Activated CD4-positive, alpha-beta T cell treated with anti-CD3 and anti-CD28 coated beads, Interleukin-10, Interleukin-2, amounts not matched to agents 100 ng/mL and 50 ng/mL, durations not matched to agents 16 hours and 8 hours (primary cell): Measurements from ENCODE around the gene NUDT3.
"Not testable (repeated sequence)": the region's sequence is repeated elsewhere in the genome, so short reads cannot be mapped to it uniquely, and the experiment has no call there.

Source experiments
- DNase-seq: peaks from one replicate; pipeline ENCODE4 v3.0.0-alpha.2; 2020

Gene NUDT3

GRCh38 chr6:34284563-34285447, 107.7 kb downstream of the NUDT3 start:
- no peak for DNase-seq

DNA sequence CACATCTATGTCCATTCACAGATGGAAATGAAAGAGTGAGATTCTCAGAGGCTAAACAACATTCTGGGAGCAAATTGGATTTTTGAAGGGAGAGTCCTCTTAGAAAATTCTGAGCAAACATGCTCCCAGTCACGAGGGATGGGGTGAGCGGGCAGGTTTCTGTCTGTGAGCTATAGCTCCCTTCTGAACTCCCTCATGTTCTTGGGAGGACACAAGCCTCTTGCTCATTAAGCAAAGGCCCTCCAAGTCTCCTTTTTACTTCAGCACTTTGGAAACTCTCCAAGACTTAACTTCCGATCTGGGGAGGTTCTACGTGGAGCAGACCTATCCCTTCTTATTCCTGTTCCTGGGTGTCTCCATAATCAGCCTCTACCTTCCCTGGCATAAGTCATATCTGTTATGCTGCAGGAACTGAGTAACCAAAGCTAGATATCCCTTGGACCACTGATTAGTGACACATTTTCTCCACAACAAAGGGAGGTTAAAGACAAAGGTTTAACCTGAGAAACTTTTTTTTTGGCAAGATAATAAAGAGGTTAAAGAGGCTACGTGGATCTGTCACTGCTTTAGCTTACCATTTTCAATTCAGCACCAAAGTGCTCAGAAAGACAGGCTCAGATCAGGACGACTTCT, 110.7 kb downstream of the NUDT3 start:
- DNase-seq: no peak

GRCh38 chr6:34280216-34280615, 112.3 kb downstream of the NUDT3 start:
- no peak for DNase-seq

DNA sequence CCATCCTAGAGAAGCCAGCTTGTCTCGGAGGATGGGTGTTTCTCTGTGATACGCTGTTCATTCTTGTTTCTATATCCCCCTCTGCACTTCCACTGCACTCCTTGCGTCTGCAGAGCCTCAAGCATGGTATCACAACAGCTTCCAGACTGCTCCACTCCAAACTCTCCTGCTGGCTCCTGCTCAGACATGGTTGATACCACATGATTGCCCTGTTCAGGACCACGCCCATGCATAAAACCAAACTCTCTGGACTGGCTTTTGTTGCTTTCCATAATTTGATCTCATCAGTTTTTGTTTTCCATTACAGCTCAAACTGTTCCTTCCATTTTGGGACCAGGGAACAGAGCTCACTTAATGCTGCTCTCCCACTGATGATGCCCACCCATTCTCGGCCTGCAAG, 113.6 kb downstream of the NUDT3 start:
- DNase-seq: no peak

GRCh38 chr6:34277763-34278112, 114.7 kb downstream of the NUDT3 start:
- DNase-seq: no peak

GRCh38 chr6:34276881-34277762, 115.3 kb downstream of the NUDT3 start:
- no peak for DNase-seq

DNA sequence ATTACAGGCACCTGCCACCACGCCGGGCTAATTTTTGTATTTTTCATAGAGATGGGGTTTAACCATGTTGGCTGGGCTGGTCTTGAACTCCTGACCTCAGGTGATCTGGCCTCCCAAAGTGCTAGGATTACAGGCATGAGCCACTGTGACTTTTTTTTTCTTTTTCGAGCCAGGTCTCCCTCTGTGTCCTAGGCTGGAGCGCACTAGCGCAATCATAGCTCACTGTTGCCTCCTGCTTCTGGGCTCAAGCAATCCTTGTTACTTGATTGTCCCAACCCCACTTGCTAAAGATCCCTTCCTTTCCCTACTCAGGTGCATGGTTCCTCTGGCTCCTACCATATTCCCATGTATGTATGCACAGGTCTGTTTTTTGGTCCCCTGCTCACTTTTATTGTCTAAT, 116.3 kb downstream of the NUDT3 start:
- no peak for DNase-seq

- DNase-seq: no peak
Observed at GRCh38 chr6:34275128-34275804, 117.2 kb downstream of the NUDT3 start.

- no peak for DNase-seq
Observed at GRCh38 chr6:34274129-34274528, 118.3 kb downstream of the NUDT3 start.

DNA sequence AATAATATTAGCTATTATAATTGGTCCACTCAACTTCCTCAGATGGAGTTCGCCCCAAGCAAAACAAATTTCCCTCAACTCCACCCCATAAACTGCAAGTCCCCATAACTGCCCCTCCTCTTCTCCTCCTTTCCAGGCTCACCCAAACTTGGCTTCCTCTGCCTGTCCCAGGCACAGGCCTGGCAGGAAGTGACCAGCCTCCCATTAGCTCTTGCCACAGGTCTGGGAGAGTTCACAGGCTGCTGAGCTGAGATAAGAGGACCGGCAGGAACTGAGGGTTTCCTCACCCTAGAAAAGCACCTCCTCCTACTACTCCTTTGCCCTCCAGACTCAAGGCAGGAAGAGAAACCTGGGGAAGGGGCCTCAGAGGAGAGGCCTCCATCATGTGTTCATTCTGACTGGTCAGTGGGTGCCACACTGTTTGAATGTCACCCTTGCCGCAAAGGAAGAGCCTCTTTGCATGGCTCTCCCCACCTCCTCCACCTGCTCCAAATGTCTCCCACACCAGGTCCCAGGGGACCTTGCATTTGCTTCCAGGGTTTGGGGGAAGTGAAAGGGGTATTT, 119.1 kb downstream of the NUDT3 start:
- DNase-seq: no peak

- DNase-seq: no peak
Observed at GRCh38 chr6:34272013-34272926, 120.2 kb downstream of the NUDT3 start.

GRCh38 chr6:34269658-34270341, 122.7 kb downstream of the NUDT3 start:
- DNase-seq: not testable (repeated sequence)

GRCh38 chr6:34269132-34269531, 123.3 kb downstream of the NUDT3 start:
- DNase-seq: not testable (repeated sequence)

DNA sequence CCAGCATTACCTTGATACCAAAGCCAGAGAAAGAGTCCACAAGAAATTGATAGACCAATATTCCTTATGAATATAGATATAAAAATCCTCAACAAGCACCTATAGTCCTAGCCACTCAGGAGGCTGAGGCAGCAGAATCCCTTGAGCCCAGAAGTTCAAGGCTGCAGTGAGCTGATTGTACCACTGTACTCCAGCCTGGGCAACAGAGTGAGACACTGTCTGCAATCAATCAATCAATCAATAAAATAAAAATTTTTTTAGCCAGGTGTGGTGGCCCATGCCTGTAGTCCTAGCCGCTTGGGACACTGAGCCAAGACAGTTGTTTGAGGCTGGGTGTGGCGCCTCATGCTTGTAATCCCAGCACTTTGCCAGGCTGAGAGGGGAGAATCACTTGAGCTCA, 124.7 kb downstream of the NUDT3 start:
- no peak for DNase-seq

- DNase-seq: not testable (repeated sequence)
Observed at GRCh38 chr6:34263484-34263883, 129.0 kb downstream of the NUDT3 start.

DNA sequence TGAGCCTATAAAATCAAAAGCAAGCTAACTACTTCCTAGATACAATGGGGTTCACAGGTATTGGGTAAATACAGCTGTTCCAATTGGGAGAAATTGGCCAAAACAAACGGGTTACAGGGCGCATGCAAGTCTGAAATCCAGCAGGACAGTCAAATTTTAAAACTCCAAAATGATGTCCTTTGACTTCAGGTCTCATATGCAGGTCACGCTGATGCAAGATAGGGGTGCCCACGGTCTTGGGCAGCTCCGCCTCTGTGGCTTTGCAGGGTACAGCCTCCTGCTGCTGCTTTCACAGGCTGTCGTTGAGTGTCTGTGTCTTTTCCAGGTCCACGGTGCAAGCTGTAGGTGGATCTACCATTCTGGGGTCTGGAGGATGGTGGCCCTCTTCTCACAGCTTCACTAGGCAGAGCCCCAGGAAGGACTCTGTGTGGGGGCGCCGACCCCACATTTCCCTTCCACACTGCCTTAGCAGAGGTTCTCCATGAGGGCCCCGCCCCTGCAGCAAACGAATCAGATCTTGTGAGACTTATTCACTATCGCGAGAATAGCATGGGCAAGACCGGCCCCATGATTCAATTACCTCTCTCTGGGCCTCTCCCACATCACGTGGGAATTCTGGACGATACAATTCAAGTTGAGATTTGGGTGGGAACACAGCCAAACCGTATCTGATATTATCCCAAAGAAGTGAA, 131.7 kb downstream of the NUDT3 start:
- no peak for DNase-seq

DNA sequence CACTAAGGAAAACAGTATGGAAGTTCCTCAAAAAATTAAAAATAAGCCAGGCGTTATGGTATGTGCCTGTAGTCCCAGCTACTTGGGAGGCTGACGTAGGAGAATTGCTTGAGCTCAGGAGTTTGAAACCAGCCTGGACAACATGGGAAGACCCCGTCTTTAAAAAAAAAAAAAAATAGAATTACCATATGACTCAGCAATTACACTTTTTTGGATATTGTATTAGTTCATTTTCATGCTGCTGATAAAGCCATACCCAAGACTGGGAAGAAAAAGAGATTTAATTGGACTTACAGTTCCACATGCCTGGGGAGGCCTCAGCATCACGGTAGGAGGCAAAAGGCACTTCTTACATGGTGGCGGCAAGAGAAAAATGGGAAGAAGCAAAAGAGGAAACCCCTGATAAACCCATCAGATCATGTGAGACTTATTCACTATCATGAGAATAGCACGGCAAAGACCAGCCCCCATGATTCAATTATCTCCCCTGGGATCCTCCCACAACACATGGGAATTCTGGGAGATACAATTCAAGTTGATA, 132.9 kb downstream of the NUDT3 start:
- DNase-seq: no peak

- DNase-seq: not testable (repeated sequence)
Observed at GRCh38 chr6:34252395-34252794, 140.1 kb downstream of the NUDT3 start.

- DNase-seq: no peak
Observed at GRCh38 chr6:34249469-34250261, 142.8 kb downstream of the NUDT3 start.
